LNCAP (cell line): ENCODE data around the gene PFN2.

Experiments
- TF ChIP-seq, protein P1 (sequence below): fragments of 450-650 bp; IDR thresholded peaks from 2 replicates; pipeline ENCODE4 v1.5.1; 2017; ENCODE audit warnings: mild to moderate bottlenecking

Gene PFN2

DNA sequence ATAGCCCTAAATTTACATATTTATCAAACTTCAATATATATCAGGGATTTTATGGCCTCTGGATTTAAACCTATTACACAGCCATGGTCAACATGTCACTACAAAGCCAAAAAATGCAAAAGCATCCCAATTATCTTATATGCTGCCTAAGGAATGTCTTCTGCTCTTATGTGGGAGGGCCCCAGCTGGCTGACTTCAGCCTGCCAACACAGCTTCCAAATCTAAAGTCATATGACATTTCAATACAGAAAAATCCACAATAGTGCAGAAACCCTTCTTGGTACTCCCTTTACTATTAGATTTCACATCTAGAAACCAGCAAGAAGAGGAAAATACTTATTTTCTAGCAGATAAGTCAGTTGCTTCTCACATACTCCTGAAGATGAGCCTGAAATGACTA is 6.4 kb downstream of the PFN2 start:
- TF ChIP-seq, protein P1, sequence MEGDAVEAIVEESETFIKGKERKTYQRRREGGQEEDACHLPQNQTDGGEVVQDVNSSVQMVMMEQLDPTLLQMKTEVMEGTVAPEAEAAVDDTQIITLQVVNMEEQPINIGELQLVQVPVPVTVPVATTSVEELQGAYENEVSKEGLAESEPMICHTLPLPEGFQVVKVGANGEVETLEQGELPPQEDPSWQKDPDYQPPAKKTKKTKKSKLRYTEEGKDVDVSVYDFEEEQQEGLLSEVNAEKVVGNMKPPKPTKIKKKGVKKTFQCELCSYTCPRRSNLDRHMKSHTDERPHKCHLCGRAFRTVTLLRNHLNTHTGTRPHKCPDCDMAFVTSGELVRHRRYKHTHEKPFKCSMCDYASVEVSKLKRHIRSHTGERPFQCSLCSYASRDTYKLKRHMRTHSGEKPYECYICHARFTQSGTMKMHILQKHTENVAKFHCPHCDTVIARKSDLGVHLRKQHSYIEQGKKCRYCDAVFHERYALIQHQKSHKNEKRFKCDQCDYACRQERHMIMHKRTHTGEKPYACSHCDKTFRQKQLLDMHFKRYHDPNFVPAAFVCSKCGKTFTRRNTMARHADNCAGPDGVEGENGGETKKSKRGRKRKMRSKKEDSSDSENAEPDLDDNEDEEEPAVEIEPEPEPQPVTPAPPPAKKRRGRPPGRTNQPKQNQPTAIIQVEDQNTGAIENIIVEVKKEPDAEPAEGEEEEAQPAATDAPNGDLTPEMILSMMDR, result no peak

DNA sequence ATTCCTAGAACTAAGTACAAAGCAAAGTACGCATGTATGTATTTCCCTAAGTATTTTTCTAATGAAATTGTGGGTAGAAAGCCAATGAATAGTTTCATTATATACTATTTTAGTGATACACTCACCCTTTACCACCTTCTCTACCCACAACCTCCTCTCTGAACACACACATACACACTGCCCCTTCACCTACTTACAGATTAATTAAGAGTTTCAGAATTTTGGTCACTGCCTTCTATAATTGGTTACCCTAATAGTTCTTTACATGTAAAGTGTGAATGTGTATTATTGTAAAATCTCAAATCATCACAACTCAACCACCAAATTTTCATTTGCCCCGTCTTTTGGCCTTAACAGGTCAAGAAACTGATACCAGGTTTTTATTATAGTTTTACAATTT is 7.2 kb downstream of the PFN2 start:
- TF ChIP-seq, protein P1, result no peak

DNA sequence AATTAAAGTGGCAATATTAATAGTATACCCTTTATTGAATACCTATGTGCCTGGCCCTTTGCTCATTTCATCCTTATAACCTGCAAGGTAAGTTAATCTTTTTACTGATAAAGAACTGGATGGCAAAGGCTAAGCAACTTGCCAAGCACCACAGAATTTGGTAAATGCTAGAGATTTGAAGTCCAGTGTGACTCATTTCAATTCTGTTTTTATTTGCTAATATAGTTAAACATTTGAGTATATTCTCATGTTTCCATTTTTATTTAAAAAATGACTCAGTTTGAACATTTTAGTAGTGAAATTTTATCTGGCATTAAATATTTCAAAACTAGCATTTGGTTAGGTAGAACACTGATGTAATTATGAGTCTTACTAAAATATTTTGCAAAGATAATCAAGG is 11.3 kb downstream of the PFN2 start:
- TF ChIP-seq, protein P1, result no peak

DNA sequence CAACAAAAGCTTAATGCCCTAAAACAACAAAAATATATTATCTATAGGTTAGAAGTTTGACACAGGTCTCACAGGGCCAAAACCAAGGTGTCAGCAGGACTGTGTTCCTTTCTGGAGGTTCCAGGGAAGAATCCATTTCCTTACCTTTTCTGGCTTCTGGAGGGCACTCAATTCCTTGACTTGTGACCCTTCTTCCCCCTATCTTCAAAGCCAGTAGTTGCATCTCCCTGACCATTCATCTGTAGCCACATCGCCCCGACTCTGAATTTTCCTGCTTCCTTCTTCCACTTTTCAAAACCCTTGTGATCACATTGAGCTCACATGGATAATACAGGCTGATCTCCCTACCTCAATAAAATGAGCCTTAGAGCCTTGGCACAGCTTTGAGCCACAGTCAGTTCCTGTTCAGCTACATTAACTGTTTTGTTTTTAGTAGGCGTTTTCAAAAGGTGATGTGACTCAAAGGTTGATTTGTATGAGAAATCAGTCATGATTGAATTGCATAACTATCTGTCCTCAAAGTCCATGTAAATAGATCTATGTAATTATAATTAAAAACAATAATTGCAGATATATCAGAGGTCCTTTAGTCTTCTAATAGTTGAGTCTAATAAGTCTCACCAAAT is 12.4 kb downstream of the PFN2 start:
- TF ChIP-seq, protein P1, result no peak

DNA sequence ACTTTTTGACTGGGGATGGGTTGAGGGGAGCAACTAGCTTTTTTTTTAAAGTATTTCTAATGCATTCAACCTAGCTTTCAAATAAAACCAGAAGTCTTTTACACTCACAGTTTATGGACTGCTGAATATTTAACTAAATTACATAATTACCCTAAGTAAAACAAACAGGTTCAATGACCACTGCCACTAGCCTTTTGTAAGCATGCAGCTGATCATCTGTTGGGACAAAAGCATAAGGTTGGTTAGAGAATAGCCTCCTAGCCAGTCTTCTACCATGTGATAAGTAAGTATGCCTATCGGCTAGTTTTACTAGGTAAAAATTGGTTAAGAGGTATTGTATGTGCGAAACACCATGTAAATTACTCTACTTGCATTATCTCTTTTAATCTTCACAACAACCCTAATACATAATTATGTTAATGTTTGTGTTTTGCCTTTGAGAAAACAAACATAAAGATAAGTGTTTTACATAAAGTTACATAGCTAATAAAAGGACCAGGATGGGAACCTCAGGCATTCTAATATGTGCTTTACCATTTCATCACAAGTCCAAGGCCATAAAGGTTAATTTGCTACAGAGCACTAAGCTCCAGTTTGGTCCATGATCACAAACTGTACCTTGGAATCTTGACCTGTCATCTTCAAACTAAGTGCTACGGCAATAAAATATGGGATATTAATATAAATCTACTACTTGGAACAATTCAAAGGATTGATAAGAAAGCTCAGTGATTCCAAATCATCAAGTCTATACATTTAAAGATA is 13.2 kb downstream of the PFN2 start:
- TF ChIP-seq, protein P1, result no peak

DNA sequence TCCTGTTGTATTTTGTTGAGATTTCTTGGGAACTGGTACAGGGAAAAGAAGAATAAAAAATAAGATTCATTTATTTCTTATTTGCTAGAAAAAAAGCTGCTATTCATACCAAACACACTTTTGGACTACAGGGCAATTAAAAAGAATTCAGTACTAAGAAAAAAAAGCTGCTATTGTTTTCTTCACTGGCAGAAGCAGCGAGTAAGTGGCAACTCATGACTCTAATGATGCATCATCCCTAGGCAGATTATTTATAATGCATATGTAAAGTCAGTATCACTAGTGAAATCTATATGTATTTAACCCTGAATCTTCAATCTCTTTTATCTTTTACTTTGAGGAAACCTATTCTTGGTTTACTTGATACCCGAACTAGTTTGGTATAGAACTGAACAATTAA is 15.2 kb downstream of the PFN2 start:
- TF ChIP-seq, protein P1, result no peak

DNA sequence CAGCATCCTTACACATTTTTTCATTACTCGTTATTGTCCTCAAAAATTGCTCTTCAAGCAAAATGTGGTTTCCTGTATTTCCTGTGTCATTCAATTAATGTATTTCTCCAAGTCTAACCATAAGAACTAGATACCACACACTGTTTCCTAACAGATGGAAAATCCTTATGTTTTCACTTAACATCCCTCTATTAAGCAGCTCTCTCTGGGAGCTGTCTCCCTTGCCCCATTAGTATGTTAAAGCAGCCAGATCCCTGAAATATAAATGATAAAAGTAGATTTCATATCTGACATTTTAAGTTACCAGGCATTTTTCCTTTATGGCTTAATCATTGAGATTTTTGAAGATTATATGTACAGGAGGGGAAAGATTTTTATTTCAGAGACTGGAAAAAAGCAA is 15.9 kb downstream of the PFN2 start:
- TF ChIP-seq, protein P1, result no peak
